IPS-18c (cell line): ENCODE data around the gene PTPRA.

Source experiments
- H3K4me3 ChIP-seq: 2 replicates; pipeline ENCODE4 v1.7.0; 2013; ENCODE audit warnings: low read depth, mild to moderate bottlenecking, low read length, moderate library complexity; ENCODE audit not compliant: insufficient read depth
- H3K9me3 ChIP-seq: one replicate; pipeline ENCODE4 v1.6.1; 2013; ENCODE audit warnings: mild to moderate bottlenecking, low read length, moderate library complexity; ENCODE audit not compliant: control insufficient read depth, insufficient read depth

PTPRA gene

DNA sequence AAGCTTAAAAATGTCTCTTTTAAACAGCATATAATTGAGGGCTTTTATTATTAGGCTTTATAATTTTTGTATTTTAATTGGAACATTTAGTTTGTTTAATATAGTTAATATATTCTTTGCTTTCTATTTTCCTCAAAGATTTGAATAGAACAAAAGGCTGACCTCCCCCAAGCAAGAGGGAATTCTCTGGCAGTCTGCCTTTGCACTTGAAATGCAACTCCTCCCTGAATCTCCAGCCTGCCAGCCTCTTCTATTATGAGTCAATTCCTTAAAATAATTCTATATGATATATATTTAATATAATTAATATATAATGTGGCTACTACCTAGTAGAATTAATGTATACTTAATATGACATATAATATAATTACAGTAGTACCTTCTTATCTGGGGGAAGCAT, 69.2 kb downstream of the PTPRA start:
- Histone ChIP-seq H3K4me3 (no peak overlapping the region), H3K9me3 (no peaks in the 10 kb centered on the region)

DNA sequence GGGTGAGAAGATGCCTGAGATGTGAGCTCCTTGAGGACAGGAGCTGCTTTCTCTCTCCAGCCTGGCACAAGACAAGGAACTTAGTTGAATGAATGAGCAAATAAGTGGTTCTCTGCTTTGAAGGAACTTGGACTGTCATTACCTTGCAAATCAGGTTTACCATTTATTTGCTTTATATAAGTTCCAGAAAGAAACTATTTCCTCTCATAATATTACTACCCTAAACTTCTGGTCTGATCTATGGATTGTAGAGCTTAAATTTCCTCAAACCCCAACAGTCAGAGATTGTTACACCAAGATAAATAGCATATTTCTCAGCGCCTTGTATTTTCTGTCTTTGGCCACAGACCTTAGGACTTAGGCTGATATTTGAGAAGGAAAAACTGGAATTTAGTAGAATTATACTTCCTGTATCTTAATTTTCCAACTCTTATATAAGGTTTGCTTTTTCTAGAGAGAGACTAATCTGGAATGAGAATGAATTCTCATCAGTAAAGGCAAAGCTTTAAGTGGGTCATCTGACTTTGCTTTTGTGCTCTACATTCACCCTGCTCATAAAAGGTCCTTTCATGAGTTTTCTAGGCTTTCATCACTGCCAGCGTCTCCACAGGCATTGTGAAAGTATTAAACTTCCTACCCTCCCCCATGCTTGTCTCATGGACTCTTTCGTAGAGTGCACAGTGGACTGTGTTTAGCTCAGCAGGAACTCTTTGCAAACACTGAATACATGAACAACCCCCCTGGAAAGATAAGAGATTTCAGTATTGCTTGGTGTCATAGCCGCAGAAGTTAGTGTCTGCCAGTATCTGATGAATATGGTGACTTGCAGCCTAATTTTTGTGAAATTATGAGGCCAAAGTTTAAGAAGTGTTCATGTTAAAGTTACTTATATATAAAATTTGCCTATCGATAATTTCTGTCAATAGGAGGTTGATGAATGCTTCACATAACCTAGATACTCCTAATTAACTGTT, 74.0 kb downstream of the PTPRA start:
- Histone ChIP-seq H3K4me3 (no peak overlapping the region), H3K9me3 (no peaks in the 10 kb centered on the region)

DNA sequence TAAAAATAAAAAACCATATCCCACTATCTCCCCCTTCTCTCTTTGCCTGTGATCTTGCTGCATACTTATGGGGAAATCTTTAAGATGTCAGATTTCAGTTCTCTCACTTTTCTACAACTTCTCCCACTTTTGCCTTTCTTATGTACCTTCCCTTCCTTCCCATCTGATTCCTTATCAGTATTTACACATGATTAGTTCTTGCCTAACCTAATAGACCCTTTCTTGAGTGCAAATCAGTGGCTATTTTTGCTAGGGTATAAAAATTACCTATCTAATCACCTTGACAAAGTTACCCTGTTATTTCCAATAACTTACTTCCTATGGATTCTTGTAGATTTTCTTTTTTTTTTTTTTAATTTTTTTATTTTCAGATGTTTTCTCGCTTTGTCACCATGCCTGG, 75.7 kb downstream of the PTPRA start:
- no peak overlapping the region for H3K4me3 ChIP-seq
- H3K9me3 ChIP-seq, result peaks cover 2% of the 10 kb centered on the region

DNA sequence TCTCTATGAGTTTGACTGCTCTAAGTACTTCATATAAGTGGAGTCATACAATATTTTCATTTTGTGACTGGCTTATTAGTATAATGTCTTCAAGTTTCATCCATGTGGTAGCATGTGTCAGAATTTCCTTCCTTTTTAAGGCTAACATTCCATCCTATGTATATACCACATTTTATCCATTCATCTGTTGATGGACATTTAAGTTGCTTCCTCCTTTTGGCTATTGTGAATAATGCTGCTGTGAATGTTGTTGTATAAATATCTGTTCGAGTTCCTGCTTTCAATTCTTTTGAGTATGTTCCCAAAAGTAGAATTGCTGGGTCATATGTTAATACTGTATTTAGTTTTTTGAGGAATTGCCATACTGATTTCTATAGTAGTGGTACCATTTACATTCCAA, 79.5 kb downstream of the PTPRA start:
- peaks cover 2% of the 10 kb centered on the region for H3K9me3 ChIP-seq
- no peak overlapping the region for H3K4me3 ChIP-seq

DNA sequence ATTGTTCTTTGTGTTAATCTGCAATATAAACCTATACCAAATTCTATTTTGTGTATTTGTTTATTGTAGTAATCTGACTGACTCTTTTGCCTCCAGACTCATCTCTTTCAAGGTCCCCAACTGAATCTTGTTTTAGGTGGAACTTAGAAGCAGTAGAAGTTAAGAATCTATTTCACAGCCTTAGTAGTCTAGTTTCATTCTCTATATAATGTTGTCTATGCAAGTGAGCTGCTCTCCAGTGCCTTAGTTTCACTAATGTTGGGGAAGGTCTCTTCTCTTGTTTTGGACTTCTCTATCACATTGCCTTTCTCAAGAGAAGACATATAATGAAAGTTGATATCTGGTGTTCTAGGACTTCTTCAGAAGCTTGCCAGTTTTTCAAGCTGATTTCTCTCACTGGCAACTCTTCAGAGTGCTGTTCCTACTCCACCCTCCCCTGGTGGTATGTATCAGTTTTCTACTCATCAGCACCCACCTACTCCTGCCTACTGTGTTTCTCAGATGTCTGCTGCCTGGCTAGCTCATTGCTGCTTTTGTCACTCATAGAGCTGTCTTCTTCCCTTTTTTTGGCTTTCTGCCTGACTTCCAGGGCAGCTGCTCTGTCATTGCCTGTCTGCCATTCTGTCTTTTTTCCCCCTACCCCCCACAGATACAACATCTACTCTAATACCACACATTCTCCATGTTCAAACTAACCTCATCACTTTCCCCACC, 82.1 kb downstream of the PTPRA start:
- H3K4me3 ChIP-seq, result no peak overlapping the region
- peaks cover 2% of the 10 kb centered on the region for H3K9me3 ChIP-seq

DNA sequence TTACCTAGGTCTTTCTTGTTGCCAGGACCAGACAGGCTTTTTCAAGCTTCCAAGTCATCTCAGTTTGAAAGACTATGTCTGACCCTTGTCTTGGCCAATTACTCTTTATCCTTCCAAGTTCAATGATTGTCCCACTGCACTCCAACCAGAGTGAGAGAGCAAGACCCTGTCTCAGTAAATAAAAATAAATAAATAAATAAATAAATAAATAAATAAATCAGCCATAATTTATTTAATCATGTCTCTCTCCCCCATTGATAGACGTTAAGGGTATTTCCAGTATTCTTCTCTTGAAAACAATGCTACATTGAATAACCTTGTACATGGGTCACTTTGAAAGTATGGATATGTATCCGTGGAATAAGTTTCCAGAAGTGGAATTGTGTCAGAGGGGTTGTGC, 83.2 kb downstream of the PTPRA start:
- H3K9me3 ChIP-seq, result peaks cover 2% of the 10 kb centered on the region

DNA sequence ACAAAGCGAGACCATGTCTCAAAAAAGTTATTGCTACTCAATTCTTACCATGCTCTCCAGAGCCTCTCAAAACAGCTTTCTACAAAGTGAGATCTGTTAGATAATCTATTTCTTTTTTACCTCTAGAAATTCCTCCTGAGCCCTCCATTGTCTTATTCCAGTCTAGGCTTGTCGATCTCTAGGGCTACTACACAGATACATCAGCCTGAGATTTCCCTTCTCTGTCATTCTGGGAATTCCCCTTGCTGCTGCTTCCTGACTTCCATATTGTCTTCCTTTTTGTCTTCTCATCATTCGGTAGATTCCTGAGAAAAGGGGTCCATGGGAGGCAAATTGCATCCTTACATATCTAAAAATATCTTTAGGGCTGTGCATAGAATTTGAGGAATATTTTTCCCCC, 94.6 kb downstream of the PTPRA start:
- Histone ChIP-seq H3K9me3 (no peaks in the 10 kb centered on the region), H3K4me3 (no peak overlapping the region)

More for the DNA sequence above, 83.2 kb downstream of the PTPRA start:
- no peak overlapping the region for H3K4me3 ChIP-seq

DNA sequence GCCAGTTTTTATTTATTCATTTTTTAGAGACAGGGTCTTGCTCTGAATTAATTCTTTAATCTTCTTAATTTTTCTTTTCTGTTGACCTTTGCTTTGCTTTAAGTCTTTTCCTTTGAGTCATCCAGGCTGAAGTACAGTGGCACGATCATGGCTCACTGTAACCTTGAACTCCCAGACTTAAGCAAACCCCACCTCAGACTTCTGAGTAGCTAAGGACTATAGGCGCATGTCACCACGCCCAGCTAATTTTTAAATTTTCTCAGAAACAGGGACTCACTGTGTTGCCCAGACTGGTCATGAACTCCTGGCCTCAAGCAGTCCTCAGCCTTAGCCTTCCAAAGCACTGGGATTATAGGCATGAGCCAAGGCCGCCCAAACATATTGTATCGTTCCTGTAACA, 98.8 kb downstream of the PTPRA start:
- H3K9me3 ChIP-seq, result no peaks in the 10 kb centered on the region
- no peak overlapping the region for H3K4me3 ChIP-seq

DNA sequence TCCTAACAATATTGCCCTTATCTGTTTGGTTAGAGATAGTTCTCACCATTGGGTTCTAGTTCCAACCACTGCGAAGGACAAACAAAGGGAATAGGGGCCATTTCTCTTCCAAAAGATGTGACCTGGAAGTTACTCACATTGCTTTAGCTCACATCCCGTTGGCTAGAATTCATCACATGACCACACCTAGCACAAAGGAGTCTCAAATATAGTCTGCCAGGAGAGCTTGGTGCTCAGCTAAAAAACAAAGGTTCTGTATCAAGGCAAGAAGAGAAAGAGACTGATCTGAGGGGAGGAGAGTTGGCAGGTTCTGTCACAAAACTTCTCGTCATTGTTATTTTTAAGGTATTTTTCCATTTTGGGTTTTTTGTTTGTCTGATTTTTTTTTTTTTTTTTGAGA, 100.3 kb downstream of the PTPRA start:
- H3K4me3 ChIP-seq, result no peak overlapping the region
- no peaks in the 10 kb centered on the region for H3K9me3 ChIP-seq

DNA sequence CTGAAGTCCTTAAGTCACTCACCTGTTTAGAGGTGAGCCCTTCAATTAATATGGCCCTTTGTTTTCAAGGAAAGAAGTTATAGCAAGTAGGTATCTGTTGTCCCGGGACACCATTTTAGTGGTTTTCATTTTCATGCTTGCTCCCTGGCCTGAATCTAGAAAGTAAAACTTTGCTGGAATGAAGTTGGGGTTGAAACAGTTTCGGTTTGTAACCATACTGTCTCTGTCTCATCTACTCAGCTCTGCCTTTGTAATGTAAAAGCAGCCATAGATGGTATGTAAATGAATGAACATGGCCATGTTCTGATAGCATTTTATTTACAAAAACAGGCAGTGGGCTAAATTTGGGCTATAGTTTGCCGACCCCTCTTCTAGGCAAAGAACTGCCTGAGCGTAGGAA, 105.2 kb downstream of the PTPRA start:
- H3K4me3 ChIP-seq, result no peak overlapping the region

DNA sequence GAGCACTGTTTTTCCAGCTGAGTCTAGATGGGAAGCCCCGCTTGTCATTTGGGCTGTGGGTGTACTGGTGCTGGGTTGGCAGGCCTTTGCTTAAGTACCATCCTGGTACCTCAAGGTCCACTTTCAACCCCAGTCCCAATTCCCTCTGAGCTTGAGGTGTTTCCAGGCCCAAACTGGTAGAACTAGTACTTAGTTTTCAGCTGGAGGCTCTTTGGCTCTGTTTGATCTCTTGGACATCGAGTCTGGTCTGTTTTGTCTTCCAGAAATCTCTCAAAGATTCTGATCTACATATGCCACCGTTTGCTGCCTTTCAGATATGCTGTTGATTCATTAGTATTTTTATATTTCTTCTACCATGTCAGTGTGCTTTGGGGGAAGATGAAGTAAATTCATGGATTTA, 108.4 kb downstream of the PTPRA start:
- H3K4me3 ChIP-seq, result no peak overlapping the region
- H3K9me3 ChIP-seq, result no peaks in the 10 kb centered on the region

More for the DNA sequence above, 105.2 kb downstream of the PTPRA start:
- H3K9me3 ChIP-seq, result no peaks in the 10 kb centered on the region

DNA sequence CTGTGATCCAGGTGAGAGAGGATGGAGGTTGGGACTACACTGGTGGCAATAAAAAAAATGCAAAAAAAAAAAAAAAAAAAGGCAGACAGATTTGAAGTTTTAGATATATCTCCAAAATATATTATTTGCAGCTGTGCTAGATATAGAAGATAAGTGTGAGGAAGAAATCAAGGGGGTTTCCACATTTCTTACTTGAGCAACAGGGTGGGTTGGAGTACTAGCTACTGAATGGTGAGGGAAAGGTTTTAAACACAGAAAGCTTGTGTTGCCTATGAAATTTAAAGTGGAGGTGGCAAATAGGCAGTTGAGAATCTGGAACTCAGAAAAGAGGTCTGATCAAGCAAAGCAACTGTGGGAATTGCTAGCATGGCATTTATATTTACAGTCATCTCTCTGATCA, 110.2 kb downstream of the PTPRA start:
- Histone ChIP-seq H3K9me3 (no peaks in the 10 kb centered on the region), H3K4me3 (no peak overlapping the region)

DNA sequence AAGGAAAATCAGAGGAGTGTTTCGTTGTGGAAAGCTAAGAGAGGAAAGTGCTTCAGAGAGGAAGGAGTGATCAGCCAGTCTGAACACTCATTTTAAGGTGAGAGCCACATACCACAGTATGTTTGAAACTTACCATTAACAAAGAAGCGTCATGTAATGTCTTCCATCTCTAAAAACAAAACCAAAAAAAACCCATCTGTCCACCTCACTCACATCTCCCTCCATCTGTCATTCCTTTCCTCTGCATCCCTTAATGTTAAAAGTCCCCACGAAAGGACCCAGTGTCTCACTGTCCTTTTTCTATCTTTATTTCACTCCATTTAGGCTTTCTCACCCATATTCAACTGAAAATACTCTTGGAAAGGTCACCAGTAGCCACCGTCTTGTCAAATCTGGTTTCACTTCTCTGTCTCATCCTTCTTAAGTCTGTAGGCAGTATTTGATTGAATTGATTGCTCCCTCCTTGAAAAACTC, 110.8 kb downstream of the PTPRA start:
- no peaks in the 10 kb centered on the region for H3K9me3 ChIP-seq
- no peak overlapping the region for H3K4me3 ChIP-seq

DNA sequence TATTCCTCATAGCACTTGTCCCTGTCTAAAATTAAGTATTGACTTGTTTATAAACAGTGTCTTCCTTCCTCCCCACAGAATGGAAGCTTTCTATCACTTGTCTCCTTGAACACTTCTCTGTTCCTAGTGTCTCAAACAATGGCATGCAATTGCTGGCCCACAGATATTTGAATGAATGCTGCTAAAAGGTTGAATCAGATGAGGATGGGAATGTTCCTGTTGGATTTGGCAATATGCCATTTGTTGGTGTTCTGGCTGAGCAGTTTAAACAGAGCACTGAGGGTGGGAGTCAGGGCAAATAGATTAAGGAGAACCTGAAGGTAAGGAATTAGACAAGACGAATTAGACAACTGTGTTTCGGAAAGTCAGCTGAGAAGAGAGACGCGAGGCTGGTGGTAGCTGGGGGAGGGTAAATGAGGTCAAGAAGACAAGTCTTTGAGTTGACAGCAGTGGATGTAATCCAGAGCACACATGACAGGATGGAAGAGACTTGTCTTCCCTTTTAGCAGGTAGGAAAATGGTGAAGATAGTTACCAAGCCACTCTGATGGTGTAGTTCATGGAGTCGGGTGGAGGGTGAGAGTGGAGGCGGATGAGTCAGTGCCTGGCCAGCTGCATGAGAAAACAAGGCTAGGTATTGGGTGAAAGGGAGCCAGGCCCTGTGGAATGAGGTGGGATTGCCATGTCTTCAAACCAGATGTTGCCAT, 111.8 kb downstream of the PTPRA start:
- no peak overlapping the region for H3K4me3 ChIP-seq
- H3K9me3 ChIP-seq, result no peaks in the 10 kb centered on the region

DNA sequence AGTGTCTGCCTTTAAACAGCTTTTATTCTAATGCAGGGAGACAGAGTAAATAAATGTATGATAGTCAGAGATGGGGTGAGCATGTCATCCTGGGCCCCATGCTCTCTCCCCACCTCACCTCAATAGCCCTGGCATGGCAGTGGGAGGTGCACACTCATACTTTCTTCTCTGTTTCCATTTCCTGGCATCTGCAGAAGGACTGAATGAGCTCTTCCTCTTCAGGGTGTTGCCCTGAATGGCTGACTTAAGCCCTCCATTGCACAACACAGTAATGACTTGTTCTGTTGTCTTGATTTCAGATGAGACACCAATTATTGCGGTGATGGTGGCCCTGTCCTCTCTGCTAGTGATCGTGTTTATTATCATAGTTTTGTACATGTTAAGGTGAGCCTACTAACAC, 113.2 kb downstream of the PTPRA start:
- H3K4me3 ChIP-seq, result no peak overlapping the region
- H3K9me3 ChIP-seq, result no peaks in the 10 kb centered on the region

DNA sequence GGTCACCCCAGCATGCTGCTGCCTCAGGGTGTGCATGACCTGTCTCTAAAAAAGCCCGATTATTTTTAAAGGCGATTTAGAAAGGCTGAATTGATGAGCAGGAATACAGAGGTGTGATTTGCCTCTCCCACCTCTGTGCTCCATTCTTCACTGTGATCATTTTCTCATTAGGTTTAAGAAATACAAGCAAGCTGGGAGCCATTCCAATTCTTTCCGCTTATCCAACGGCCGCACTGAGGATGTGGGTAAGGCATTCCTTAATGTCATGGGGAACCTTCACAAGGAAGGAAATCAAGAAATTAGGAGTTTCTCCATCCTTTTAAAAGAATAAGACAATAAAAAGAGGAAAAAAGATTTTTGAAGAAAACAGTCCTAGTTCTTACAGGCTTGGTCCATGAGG, 114.6 kb downstream of the PTPRA start:
- no peaks in the 10 kb centered on the region for H3K9me3 ChIP-seq
- no peak overlapping the region for H3K4me3 ChIP-seq

DNA sequence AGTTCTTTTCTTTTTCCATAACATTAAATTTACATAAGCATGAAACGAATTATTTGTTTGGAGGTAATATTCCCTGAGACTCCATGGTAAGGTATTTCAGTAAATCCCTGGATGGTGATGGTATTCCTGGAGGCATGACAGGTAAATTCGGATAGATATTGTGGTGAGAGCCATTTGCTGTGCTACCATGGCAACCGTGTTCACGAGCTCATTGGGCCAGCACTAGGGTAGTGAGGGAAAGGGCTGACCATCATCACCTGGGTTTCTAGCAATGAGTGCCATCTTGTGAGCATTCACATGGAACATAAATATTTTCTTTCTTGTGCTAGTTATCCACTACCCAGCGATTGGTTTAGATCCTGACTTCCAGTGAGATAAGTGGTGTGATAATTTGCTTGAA, 118.3 kb downstream of the PTPRA start:
- Histone ChIP-seq H3K4me3 (no peak overlapping the region), H3K9me3 (no peaks in the 10 kb centered on the region)

DNA sequence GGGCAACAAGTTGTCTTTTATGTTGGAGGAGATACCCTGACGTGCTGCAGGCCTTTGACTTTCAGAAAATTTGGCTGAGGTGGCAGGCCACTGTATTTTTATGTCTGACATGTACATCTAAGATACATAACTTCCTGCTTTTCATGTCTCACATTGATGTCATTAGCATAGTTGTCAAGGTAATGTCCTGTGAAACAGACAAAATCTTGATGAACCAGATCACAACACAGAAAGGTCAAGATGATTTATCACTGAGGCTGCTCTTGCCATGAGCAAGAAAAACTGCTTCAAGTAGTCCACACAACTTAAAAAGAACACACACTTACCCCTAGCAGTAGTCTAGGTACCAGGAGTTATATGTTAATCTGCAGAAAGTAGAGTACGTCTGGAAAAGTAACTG, 120.0 kb downstream of the PTPRA start:
- Histone ChIP-seq H3K4me3 (no peak overlapping the region), H3K9me3 (no peaks in the 10 kb centered on the region)
